T-helper 2 cell treated with Interferon-gamma antibody and Interleukin-4, amounts not matched to agents 5 μg/mL and 100 μg/mL, for 36 hours (primary cell): ENCODE data around the gene MYO19.

Experiments
- DNase-seq: peaks from one replicate; pipeline ENCODE4 v3.0.0; 2021; ENCODE audit warnings: low spot score
- H3K27ac Mint-ChIP-seq: one replicate; pipeline ENCODE4 v1.8.0; 2021; ENCODE audit warnings: mild to moderate bottlenecking, mixed read lengths
- H3K27me3 Mint-ChIP-seq: one replicate; pipeline ENCODE4 v1.8.0; 2021; ENCODE audit warnings: low read depth, mixed read lengths
- H3K36me3 Mint-ChIP-seq: one replicate; pipeline ENCODE4 v1.8.0; 2021; ENCODE audit warnings: low read depth, mixed read lengths
- H3K4me1 Mint-ChIP-seq: one replicate; pipeline ENCODE4 v1.8.0; 2021; ENCODE audit warnings: low read depth, mixed read lengths
- H3K4me3 Mint-ChIP-seq: one replicate; pipeline ENCODE4 v1.8.0; 2022; ENCODE audit warnings: mild to moderate bottlenecking, moderate library complexity, mixed read lengths
- H3K9me3 Mint-ChIP-seq: one replicate; pipeline ENCODE4 v1.8.0; 2021; ENCODE audit warnings: mixed read lengths

MYO19 gene

GRCh38 chr17:36482611-36483504 is 51.8 kb downstream of the MYO19 start:
- no peak overlapping the region for H3K27ac Mint-ChIP-seq
- DNase-seq: peak; percentile 84
- no peaks in the 10 kb centered on the region for H3K9me3 Mint-ChIP-seq
- H3K4me1 Mint-ChIP-seq: peaks cover 19% of the 10 kb centered on the region
- H3K4me3 Mint-ChIP-seq: peak overlapping the region; percentile 58
- H3K36me3 Mint-ChIP-seq: peaks cover 7% of the 10 kb centered on the region
- H3K27me3 Mint-ChIP-seq: peaks cover 22% of the 10 kb centered on the region

DNA sequence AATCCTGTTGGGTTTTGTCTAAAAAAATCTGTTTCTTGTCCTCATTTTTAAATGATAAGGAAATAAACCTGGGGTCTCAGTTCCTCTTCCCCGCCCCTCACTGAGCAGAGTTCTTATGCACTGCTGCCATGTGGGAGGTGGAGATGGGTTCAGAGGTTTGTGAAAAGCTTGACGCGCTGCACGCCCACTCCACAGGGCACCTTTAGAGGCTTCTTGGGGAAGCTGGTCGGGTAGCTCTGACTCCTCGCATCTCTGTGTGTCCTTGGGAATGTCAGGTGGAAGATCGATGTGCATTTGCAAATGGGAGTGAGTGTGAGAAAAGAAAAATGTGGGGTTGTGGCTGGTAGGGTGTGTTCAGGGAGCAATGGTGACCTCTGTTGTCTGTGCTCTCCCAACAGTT is 52.8 kb downstream of the MYO19 start:
- H3K4me1 Mint-ChIP-seq: peaks cover 15% of the 10 kb centered on the region
- H3K4me3 Mint-ChIP-seq: no peak overlapping the region
- H3K9me3 Mint-ChIP-seq: no peaks in the 10 kb centered on the region
- peaks cover 32% of the 10 kb centered on the region for H3K27me3 Mint-ChIP-seq
- H3K27ac Mint-ChIP-seq: no peak overlapping the region
- DNase-seq: no peak
- peaks cover 2% of the 10 kb centered on the region for H3K36me3 Mint-ChIP-seq

- H3K4me1 Mint-ChIP-seq: no peaks in the 10 kb centered on the region
- H3K36me3 Mint-ChIP-seq: no peaks in the 10 kb centered on the region
- no peak overlapping the region for H3K4me3 Mint-ChIP-seq
- H3K27ac Mint-ChIP-seq: no peak overlapping the region
- no peaks in the 10 kb centered on the region for H3K9me3 Mint-ChIP-seq
- DNase-seq: no peak
- peaks cover 26% of the 10 kb centered on the region for H3K27me3 Mint-ChIP-seq
Measured at GRCh38 chr17:36475346-36475970, 59.2 kb downstream of the MYO19 start.

DNA sequence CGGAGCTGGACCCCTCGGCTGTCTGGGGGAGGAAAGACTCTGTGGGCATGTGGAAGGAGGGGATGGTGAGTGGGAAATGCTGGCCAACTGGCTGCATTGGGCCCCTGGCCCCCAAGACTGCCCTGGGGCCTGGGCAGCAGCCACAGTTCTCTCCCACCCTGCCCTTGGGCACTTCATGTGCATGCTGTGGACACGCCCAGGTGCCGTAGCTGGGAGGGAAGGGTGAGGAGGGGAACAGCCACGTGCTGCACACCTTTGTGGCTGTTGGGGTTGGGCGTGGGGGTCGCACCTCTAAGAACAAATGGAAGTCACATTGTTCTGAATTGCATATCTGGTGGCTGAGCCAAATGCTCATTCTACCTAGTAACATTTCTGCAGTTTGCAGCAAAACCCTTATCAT is 60.1 kb downstream of the MYO19 start:
- Mint-ChIP-seq H3K27ac (no peak overlapping the region), H3K9me3 (no peaks in the 10 kb centered on the region), H3K4me3 (no peak overlapping the region), H3K36me3 (no peaks in the 10 kb centered on the region), H3K27me3 (peaks cover 25% of the 10 kb centered on the region), H3K4me1 (no peaks in the 10 kb centered on the region)
- DNase-seq: no peak

GRCh38 chr17:36470499-36470898 is 64.2 kb downstream of the MYO19 start:
- H3K27me3 Mint-ChIP-seq: peaks cover 7% of the 10 kb centered on the region
- no peaks in the 10 kb centered on the region for H3K4me1 Mint-ChIP-seq
- no peaks in the 10 kb centered on the region for H3K9me3 Mint-ChIP-seq

GRCh38 chr17:36469733-36470132 is 64.9 kb downstream of the MYO19 start:
- no peaks in the 10 kb centered on the region for H3K9me3 Mint-ChIP-seq
- H3K4me3 Mint-ChIP-seq: no peak overlapping the region
- peaks cover 12% of the 10 kb centered on the region for H3K27me3 Mint-ChIP-seq
- H3K36me3 Mint-ChIP-seq: no peaks in the 10 kb centered on the region
- no peaks in the 10 kb centered on the region for H3K4me1 Mint-ChIP-seq
- DNase-seq: no peak
- H3K27ac Mint-ChIP-seq: no peak overlapping the region

More at GRCh38 chr17:36470499-36470898, 64.2 kb downstream of the MYO19 start:
- no peak overlapping the region for H3K27ac Mint-ChIP-seq
- no peaks in the 10 kb centered on the region for H3K36me3 Mint-ChIP-seq
- DNase-seq: no peak
- no peak overlapping the region for H3K4me3 Mint-ChIP-seq

GRCh38 chr17:36468903-36469635 is 65.6 kb downstream of the MYO19 start:
- no peak overlapping the region for H3K4me3 Mint-ChIP-seq
- no peak for DNase-seq
- no peaks in the 10 kb centered on the region for H3K36me3 Mint-ChIP-seq
- no peaks in the 10 kb centered on the region for H3K9me3 Mint-ChIP-seq
- H3K4me1 Mint-ChIP-seq: no peaks in the 10 kb centered on the region
- H3K27me3 Mint-ChIP-seq: peaks cover 12% of the 10 kb centered on the region
- H3K27ac Mint-ChIP-seq: no peak overlapping the region

- no peak for DNase-seq
- no peak overlapping the region for H3K4me3 Mint-ChIP-seq
- peaks cover 16% of the 10 kb centered on the region for H3K27me3 Mint-ChIP-seq
- no peaks in the 10 kb centered on the region for H3K36me3 Mint-ChIP-seq
- no peaks in the 10 kb centered on the region for H3K4me1 Mint-ChIP-seq
- H3K27ac Mint-ChIP-seq: no peak overlapping the region
- no peaks in the 10 kb centered on the region for H3K9me3 Mint-ChIP-seq
Measured at GRCh38 chr17:36464765-36465088, 69.9 kb downstream of the MYO19 start.

- Mint-ChIP-seq H3K27ac (no peak overlapping the region), H3K27me3 (peaks cover 16% of the 10 kb centered on the region), H3K4me1 (no peaks in the 10 kb centered on the region), H3K9me3 (no peaks in the 10 kb centered on the region), H3K36me3 (no peaks in the 10 kb centered on the region), H3K4me3 (no peak overlapping the region)
- DNase-seq: peak; percentile 71
Measured at GRCh38 chr17:36463916-36464764, 70.5 kb downstream of the MYO19 start.

DNA sequence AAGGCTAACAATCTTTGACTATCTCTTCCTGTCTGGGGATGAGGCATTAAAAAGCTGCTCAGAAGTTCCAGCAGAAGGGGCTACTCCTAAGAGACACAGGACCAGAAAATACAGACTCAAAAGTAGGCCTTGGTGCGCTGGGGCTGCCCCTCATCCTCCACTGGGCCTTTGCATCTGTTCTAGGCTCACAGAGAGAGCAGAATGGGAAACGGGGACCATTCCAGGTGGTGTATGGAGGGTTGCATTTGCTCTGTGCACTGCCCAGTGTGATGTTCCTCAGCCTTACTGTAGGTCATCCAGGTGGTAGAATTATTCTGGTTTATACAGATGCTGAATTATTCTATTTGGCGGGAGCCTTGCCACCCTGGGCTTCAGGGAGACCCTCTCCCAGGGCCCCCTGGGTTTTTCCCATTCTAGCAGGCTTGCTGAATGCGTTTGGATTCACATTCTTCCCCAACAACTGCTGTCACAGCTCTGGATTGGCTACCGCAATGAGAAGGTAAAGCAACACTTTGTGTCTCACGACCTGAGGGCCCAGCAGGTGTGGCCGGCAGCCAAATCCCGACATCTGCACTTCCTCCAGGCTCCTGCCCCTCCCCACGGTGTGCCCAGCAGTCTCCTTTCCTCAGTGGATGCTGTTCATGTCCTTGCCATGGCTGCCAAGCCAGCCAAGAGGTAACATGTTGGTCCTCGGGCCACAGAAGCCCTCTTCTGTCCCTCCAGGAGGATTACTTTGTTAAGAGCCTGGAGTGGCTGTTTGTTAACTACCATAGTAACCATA is 73.1 kb downstream of the MYO19 start:
- Mint-ChIP-seq H3K36me3 (no peaks in the 10 kb centered on the region), H3K27ac (no peak overlapping the region), H3K9me3 (no peaks in the 10 kb centered on the region), H3K27me3 (peaks cover 16% of the 10 kb centered on the region), H3K4me1 (no peaks in the 10 kb centered on the region), H3K4me3 (no peak overlapping the region)
- no peak for DNase-seq

- no peak overlapping the region for H3K4me3 Mint-ChIP-seq
- no peak overlapping the region for H3K27ac Mint-ChIP-seq
- peaks cover 16% of the 10 kb centered on the region for H3K27me3 Mint-ChIP-seq
- H3K9me3 Mint-ChIP-seq: no peaks in the 10 kb centered on the region
- no peaks in the 10 kb centered on the region for H3K4me1 Mint-ChIP-seq
- H3K36me3 Mint-ChIP-seq: no peaks in the 10 kb centered on the region
- no peak for DNase-seq
Measured at GRCh38 chr17:36460265-36460937, 74.3 kb downstream of the MYO19 start.

DNA sequence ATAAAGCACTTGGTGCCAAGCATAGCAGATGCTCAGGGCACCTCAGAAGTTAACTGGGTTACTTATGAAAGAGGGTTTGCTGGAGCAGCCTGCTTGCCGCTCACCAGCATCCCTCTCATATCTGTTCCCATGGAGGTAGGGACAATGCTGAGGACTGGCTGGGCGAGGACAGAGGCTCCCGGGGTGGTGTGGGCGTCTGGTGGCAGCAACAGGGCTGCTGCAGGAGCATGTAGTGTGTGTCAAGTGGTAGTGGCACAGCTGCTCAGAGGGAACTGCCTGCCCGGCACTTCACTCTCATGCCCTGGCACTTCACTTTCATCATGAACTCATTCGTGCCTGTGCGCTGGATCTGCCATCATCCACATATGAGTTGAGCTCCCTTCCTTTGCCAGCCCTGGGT is 75.1 kb downstream of the MYO19 start:
- Mint-ChIP-seq H3K27me3 (peaks cover 11% of the 10 kb centered on the region), H3K36me3 (no peaks in the 10 kb centered on the region), H3K9me3 (no peaks in the 10 kb centered on the region), H3K27ac (no peak overlapping the region), H3K4me1 (no peaks in the 10 kb centered on the region), H3K4me3 (no peak overlapping the region)
- DNase-seq: no peak
